Fibroblast of villous mesenchyme (primary cell): ENCODE measurements around the gene CHI3L2. TPM values are rescaled to one million over a fixed set of nuclear protein-coding genes. Genes with fewer than 3 reads are reported as not detected.

Experiments
- DNase-seq: peaks from one replicate; pipeline ENCODE4 v3.0.0-alpha.2; 2010; ENCODE audit warnings: low read depth
- H3K4me3 ChIP-seq: 2 replicates; pipeline ENCODE4 v1.5.1; 2011; ENCODE audit warnings: low read depth, mild to moderate bottlenecking, low read length
- total RNA-seq: library from RNA; depleted of rRNA; stranded (reverse); fragments of >200 nt; gene quantifications from 2 replicates; pipeline ENCODE4 v1.2.3, GENCODE V29; 2012
- TF ChIP-seq, protein P1 (sequence below): IDR thresholded peaks from 2 replicates; pipeline ENCODE4 v1.5.1; 2012; ENCODE audit warnings: low read depth, mild to moderate bottlenecking, low read length; ENCODE audit not compliant: insufficient read depth

The CHI3L2 gene
- total RNA-seq, 1 donor = not detected

DNA sequence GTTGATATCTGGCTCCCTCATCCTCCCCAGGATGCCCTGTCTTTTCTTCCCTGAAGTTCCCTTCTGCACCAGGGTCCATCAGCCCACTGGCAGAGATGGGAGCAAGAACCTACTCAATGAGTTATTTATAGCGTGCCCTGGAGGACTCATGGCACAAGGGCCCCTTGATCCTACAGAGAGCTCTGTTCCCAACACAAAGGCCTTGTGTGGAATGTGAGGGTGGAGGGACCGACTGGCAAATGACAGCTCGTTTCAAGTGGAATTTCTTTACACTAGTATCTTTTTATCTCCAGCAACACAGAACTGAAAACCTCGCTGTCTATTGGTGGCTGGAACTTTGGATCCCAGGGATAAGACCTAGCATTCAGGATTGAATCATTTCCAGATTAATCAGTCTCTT, 22.4 kb downstream of the CHI3L2 start:
- DNase-seq = no peak
- no peak overlapping the region for H3K4me3 ChIP-seq
- TF ChIP-seq, protein P1, sequence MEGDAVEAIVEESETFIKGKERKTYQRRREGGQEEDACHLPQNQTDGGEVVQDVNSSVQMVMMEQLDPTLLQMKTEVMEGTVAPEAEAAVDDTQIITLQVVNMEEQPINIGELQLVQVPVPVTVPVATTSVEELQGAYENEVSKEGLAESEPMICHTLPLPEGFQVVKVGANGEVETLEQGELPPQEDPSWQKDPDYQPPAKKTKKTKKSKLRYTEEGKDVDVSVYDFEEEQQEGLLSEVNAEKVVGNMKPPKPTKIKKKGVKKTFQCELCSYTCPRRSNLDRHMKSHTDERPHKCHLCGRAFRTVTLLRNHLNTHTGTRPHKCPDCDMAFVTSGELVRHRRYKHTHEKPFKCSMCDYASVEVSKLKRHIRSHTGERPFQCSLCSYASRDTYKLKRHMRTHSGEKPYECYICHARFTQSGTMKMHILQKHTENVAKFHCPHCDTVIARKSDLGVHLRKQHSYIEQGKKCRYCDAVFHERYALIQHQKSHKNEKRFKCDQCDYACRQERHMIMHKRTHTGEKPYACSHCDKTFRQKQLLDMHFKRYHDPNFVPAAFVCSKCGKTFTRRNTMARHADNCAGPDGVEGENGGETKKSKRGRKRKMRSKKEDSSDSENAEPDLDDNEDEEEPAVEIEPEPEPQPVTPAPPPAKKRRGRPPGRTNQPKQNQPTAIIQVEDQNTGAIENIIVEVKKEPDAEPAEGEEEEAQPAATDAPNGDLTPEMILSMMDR = no peak

DNA sequence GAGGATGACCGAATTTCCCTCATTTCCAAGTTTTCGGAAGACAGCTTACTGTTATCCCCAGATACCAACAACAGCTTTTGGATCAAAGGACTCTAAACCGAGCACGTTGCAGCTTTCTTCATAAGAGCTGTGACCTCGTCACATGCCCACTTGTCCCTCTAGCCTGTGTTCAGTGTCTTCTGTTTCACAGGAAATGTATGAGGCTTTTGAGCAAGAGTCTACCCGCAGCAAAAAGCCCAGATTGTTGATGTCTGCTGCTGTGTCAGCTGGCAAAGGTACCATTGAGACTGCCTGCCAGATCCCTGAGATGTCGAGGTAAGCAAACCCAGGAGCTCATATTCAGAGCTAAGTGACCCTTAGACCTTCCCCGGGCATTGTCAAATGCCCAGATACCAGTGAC, 24.1 kb downstream of the CHI3L2 start:
- TF ChIP-seq, protein P1 = no peak
- no peak for DNase-seq
- no peak overlapping the region for H3K4me3 ChIP-seq

DNA sequence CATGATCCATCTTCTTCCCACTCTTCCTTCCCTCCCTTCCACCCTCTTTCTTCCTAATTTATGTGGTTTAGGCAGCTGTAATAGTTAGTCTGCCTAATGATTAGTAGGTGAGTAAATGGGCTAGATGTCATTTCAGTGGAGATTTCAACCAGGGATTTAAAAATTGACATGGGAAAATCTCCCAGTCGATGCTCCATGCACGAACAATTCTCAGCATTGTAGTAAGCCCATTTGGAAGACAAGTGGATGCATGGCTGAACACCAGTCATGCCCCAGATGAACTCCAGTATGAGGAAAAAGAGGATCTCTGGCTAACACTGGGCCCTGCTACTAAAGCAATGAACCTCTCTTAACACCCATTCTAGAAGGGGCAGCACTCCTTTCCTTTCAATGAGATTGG, 25.3 kb downstream of the CHI3L2 start:
- no peak for DNase-seq
- TF ChIP-seq, protein P1 = no peak
- H3K4me3 ChIP-seq = no peak overlapping the region

DNA sequence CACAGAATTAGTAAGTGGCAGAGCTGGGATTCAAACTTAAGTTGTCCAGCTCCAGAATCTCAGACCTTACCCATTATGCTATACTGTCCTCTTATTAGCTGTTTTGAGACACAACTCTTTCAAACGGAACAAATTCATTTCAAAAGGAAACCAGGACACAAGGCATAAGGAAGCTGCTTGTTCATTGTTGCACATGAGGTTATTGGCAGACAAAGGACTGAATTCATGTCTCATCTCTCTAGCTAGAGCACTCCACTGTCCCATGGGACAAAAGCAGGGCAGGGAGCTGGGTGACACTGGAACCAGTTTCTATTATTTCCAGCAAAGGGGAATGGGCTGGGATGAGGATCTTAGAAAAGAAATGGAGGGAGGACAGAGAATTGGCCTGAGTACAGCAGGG, 26.4 kb downstream of the CHI3L2 start:
- TF ChIP-seq, protein P1 = no peak
- DNase-seq = no peak
- no peak overlapping the region for H3K4me3 ChIP-seq

DNA sequence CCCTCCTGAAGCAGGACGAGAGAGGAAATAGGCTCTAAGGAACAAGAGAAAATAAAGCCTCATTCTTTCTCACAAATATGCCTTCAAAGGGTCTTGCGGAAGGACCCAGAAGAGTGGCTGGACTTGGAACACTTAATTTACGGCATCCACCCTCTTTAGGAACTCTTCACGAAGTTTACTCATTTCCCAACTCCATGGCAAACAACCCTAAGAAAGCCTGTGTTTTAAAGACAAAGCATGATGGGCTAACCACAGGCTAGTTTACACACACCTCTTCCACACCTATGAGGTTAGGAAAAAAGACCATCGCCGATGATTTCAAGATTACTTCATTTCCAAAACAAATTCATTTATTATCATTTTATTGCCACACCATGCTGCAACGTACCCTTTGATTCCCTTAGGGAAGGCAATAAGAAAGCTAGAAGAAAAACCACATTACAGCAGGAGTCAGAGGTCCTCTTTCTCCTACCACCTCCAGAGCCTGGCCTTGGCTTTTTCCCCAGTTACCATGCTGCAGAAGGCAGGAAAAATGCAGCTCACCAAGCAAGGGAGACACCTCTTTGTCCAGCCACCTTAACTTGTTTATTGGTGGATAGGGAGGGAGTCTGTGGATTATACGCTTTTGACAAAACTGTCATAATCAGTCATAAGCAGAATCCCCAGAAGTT, 29.6 kb downstream of the CHI3L2 start:
- TF ChIP-seq, protein P1 = no peak
- no peak overlapping the region for H3K4me3 ChIP-seq
- no peak for DNase-seq

DNA sequence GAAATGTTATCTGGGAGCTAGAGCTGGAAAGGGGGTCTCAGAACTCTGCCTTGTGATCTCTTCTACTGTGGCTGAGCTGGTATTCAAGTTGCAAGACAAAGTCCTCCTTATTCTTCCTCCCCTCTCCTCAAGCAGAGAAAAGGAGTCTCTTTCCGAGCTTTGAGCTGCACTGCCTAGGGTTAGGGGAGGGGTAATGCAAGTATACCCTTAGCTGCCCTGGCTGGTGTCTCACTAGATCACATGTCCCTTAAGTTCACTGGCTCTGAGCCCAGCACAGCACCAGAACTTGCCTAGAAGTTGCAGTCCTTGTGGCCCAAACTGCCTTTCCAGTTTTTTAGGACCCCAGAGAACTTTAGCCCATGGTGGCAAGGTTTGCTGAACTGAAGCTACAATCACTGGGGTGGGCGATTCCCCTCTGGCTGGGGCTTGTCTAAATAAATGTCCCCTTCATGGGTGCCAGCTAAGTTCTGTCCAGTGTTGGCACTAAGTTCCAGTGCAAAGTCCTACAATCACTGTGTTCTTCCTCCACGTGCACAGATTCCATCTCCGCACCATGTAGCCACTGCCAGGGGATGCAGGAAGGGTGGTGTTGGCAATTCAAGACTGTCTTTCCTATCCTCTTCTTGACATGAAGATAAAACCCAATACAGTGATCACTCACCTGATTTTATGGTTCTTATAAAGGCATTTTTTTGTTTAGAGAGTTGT, 40.4 kb downstream of the CHI3L2 start:
- TF ChIP-seq, protein P1 = no peak
- H3K4me3 ChIP-seq = no peak overlapping the region
- DNase-seq = no peak
